ENCODE data around the gene CTNNA1.

DNA sequence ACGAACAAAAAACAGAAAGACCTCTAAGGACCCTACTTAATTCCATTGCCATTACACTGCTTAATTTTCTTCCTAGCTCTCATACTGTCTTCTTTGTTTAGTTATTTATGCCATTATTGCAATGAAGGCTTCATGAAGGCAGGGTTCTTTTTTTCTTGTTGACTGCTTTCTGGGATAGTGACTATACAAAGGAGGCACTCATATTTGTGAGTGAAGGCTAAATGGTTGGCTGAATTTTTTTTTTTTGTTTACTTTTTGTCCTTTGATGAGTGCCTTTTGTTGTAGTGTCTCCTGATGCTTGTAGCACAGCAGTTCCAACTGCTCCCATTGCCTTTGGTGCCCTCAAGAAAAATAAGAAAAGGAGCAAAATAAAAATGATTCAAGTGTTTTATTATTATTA is 17.8 kb downstream of the CTNNA1 start:
- TF ChIP-seq, protein P1, sequence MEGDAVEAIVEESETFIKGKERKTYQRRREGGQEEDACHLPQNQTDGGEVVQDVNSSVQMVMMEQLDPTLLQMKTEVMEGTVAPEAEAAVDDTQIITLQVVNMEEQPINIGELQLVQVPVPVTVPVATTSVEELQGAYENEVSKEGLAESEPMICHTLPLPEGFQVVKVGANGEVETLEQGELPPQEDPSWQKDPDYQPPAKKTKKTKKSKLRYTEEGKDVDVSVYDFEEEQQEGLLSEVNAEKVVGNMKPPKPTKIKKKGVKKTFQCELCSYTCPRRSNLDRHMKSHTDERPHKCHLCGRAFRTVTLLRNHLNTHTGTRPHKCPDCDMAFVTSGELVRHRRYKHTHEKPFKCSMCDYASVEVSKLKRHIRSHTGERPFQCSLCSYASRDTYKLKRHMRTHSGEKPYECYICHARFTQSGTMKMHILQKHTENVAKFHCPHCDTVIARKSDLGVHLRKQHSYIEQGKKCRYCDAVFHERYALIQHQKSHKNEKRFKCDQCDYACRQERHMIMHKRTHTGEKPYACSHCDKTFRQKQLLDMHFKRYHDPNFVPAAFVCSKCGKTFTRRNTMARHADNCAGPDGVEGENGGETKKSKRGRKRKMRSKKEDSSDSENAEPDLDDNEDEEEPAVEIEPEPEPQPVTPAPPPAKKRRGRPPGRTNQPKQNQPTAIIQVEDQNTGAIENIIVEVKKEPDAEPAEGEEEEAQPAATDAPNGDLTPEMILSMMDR (IDR thresholded peaks at IDR 0.05; ENCODE audit: extremely low read depth in 1 of 2, insufficient read depth in 1 of 2, low read depth in 1 of 2, low read length in 2 of 2): no peak
- TF ChIP-seq GATA2 (IDR thresholded peaks at IDR 0.05; ENCODE audit: insufficient read depth, insufficient read length, low read depth, low read length) (no peak), EZH2 (IDR thresholded peaks at IDR 0.05; ENCODE audit: borderline replicate concordance, low read depth, low read length, severe bottlenecking) (no peak), JUN (IDR thresholded peaks at IDR 0.05; ENCODE audit: borderline replicate concordance, insufficient read depth, insufficient read length, low read depth) (no peak), POLR2A (IDR thresholded peaks at IDR 0.05; ENCODE audit: low read depth, low read length) (no peak), POLR2AphosphoS5 (IDR thresholded peaks at IDR 0.05; ENCODE audit: insufficient read depth, low read depth, low read length) (no peak), MYC (IDR thresholded peaks at IDR 0.05; ENCODE audit: low read depth, low read length) (no peak), FOS (IDR thresholded peaks at IDR 0.05; ENCODE audit: borderline replicate concordance, insufficient read depth, low read length) (no peak)
- TF ChIP-seq, protein P2, sequence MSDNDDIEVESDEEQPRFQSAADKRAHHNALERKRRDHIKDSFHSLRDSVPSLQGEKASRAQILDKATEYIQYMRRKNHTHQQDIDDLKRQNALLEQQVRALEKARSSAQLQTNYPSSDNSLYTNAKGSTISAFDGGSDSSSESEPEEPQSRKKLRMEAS (IDR thresholded peaks at IDR 0.05; ENCODE audit: insufficient read depth, insufficient read length): no peak

Measured in endothelial cell of umbilical vein (primary cell).